GM12891 (cell line): ENCODE results near the gene ARHGAP26.

ENCODE experiments used
- POLR2A ChIP-seq: IDR thresholded peaks from 2 replicates; pipeline ENCODE4 v1.6.1; 2011; ENCODE audit warnings: low read depth, low read length, control low read depth
- SPI1 ChIP-seq: IDR thresholded peaks from 2 replicates; pipeline ENCODE4 v1.6.1; 2011; ENCODE audit warnings: low read depth, low read length, control low read depth

DNA sequence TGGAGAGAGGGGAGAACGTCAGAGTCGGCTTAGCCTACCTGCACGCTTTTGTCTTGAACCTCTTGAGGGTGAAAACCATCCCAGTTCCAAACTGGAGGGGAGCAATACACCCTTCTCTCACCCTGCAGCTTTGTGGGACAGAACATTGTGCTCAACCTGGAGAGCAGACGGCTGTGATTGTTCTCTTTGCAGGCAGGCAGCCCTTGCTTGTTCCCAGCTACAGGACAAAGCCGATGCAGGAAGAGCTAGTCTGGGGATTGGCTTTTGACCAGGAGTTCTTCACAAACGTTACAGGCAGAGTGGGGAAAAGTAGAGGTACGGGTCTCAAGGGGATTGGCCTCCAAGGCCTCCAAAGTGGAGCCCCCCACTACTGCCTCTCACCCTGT is 33.9 kb upstream of the ARHGAP26 start:
- no peak for TF ChIP-seq SPI1
- no peak for TF ChIP-seq POLR2A
